GM18873 (cell line): ENCODE measurements around the gene SPANXN2.
"Not testable (repeated sequence)": the region's sequence is repeated elsewhere in the genome, so short reads cannot be mapped to it uniquely, and the experiment has no call there.

Experiments used
- ATAC-seq: cut with Tn5 transposase; IDR thresholded peaks from one replicate; pipeline ENCODE4 v1.9.1; 2021; ENCODE audit warnings: mild to moderate bottlenecking, moderate library complexity, moderate number of reproducible peaks; ENCODE audit not compliant: unreplicated experiment, low FRiP score

The SPANXN2 gene, protein sequence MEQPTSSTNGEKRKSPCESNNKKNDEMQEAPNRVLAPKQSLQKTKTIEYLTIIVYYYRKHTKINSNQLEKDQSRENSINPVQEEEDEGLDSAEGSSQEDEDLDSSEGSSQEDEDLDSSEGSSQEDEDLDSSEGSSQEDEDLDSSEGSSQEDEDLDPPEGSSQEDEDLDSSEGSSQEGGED

DNA sequence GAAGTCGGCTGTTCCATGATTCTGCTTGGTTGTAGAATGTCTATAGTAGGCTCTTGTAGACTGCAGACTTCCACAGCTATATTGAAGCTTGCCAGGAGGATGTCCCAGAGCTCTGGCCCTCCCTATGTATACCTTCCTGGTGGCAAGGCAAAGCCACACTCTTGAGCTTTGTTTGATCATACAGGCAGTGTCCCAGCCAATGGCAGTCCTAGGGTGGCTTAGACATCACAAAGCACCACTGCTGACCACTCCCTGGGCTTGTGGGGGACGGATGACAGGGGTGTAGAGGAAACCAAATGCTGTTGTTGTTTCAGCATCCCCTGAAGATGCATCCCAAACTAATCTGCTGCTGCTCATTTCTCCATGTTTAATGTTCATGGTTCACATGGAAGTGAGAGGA lies at the start of gene SPANXN2:
SPANXN2 (minus strand) TSS at position 101 of the 400 bp plus-strand sequence; CDS start at position 17, 84 bp downstream.
- not testable (repeated sequence) for ATAC-seq

DNA sequence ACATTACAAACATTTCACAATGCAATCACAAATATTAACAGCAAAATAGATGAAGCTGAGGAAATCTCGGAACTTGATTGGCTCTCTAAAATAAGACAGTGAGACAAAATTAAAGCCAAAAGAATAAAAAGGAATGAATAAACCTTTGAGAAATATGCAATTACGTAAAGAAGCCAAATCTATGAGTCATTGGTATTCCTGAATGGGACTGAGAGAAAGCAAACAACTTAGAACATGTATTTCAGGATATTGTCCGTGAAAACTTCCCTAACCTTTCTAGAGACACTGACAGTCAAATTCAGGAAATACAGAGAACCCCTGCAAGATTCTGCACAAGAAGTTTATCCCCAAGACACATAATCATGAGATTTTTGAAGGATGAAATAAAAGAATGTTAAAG lies 48.4 kb upstream of the SPANXN2 start:
- ATAC-seq = no peak

- ATAC-seq = not testable (repeated sequence)
Observed at GRCh38 chrX:143767789-143768188, 47.2 kb upstream of the SPANXN2 start.

DNA sequence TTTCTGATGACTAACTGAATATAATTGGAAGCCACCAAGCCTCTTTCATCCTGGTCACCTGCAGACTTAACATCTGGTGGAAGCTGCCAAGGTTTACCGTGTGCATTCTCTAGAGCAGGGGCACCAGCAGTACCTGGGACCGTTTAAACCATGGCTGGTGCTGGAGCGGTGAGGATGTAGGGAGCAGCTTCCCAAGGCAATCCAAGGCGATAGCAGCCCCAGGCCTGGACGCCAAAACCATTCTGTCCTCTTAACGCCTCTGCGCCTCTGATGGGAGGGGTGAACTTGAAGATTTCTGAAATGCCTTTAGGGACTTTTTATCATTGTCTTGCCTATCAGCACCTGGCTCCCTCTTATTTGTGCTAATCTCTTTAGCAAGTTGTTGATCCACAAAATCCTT lies 37.3 kb upstream of the SPANXN2 start:
- ATAC-seq = no peak

GRCh38 chrX:143757375-143757774 lies 36.8 kb upstream of the SPANXN2 start:
- no peak for ATAC-seq

GRCh38 chrX:143754183-143754582 lies 33.6 kb upstream of the SPANXN2 start:
- no peak for ATAC-seq

DNA sequence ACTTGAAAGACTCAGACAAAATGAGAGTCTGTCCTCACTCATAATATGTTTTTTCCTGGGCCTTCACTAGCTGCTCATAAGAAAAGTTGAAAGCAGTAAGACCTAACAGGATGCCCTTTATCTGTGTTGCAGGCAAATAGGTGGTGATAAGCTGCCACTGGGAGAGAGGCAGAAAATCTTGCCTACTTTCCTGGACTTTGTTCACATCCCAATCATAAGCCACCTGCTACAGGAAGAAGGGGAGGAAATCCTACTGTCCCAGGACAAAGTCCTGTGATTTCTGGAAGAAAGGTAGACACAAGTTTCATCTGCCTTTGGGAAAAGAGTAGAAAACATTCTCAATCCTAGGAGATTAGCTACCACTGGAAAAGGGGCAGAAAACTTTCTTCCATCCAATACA lies 13.3 kb upstream of the SPANXN2 start:
- ATAC-seq = no peak

DNA sequence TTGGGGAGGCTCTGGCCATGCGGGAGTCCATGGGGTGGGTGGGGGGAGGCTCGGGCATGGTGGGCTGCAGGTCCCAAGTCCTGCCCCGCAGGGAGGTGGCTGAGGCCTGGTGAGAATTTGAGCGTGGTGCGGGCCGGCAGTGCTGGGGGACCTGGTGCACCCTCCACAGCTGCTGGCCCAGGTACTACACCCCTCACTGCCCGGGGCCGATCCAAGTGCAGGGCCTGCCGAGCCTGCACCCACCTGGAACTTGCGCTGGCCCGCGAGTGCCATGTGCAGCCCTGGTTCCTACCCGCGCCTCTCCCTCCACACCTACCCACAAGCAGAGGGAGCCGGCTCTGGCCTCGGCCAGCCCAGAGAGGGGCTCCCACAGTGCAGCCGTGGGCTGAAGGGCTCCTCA lies 5.7 kb upstream of the SPANXN2 start:
- ATAC-seq = no peak

DNA sequence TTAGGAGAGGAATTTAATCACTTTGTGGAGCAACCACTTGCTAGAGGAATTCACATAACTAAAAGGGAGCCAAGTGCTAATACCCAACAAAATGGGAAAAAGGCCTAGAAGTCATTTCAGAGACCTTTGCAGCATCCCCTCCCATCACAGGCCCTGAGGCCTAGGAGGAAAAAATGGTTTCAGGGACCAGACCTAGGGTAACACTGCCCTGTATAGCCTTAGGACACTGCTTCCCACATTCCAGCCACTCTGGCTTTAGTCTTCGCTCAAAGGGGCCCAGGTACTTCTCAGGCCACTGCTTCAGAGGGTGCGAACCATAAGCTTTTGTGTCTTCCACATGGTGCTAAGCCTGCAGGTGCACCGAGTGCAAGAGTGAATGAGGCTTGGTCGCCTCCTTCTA lies 19.1 kb downstream of the SPANXN2 start:
- ATAC-seq = no peak

GRCh38 chrX:143694885-143695284 lies 25.7 kb downstream of the SPANXN2 start:
- no peak for ATAC-seq

DNA sequence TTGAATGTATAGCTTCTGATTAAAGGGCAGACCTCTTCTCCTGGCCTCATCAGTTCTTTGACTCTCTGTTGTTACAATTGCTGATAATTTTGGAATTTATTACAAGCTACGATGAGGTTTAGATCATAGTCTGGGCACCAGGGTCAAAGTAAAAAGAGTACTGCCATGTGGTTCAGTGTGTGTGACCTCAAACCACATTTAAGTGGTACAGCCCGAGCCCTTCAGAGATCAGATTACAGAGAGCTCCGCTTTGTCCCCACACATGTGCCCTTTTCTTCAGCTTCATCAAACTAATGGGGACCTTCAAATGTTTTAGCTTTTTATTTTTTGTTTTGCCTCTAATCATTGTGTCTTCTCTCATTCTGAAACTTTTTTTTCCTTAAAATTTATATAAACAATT lies 37.1 kb downstream of the SPANXN2 start:
- ATAC-seq = no peak

GRCh38 chrX:143674926-143675325 lies 45.6 kb downstream of the SPANXN2 start:
- no peak for ATAC-seq

GRCh38 chrX:143669395-143669794 lies 51.2 kb downstream of the SPANXN2 start:
- ATAC-seq = no peak

- ATAC-seq = no peak
Observed at GRCh38 chrX:143664302-143664701, 56.2 kb downstream of the SPANXN2 start.

DNA sequence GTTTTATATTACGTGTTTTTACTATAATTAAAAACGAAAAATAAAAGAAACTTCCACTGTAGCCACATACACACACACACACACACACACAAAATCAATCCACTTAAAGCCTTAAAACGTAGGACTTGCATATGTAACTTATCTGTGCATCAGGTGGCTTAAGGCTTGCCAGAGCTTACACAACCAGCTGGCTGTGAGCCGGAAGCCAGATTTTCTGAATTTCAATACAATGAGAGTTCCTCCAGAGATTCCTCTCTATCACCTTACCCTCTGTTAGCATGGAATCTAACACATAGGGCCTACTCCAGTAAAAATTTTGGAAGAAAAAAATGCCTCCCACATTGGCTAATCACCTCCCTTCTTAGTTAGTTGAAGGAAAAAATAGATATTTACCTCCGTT lies 56.8 kb downstream of the SPANXN2 start:
- ATAC-seq = no peak
